Measurements from ENCODE around the gene PIWIL1. TPM values are rescaled to one million over a fixed set of nuclear protein-coding genes. Genes with fewer than 3 reads are reported as not detected.

PIWIL1 gene
- total RNA-seq, 1 experiment from 2014 or later = not detected

- no peaks in the 10 kb centered on the region for H3K36me3 ChIP-seq (replicated peaks; ENCODE audit: control insufficient read depth, insufficient read depth, low read length)
- H3K27me3 ChIP-seq (ENCODE audit: control insufficient read depth, insufficient read depth, low read length) = no peaks in the 10 kb centered on the region
- no peak overlapping the region for H3K4me3 ChIP-seq (ENCODE audit: insufficient read depth, low read depth, low read length)
- no peak for DNase-seq
Observed at GRCh38 chr12:130419116-130419515, 81.4 kb downstream of the PIWIL1 start.

GRCh38 chr12:130420071-130420470, 82.4 kb downstream of the PIWIL1 start:
- no peak for DNase-seq
- no peaks in the 10 kb centered on the region for H3K36me3 ChIP-seq (replicated peaks; ENCODE audit: control insufficient read depth, insufficient read depth, low read length)
- H3K4me3 ChIP-seq (ENCODE audit: insufficient read depth, low read depth, low read length) = no peak overlapping the region
- H3K27me3 ChIP-seq (ENCODE audit: control insufficient read depth, insufficient read depth, low read length) = no peaks in the 10 kb centered on the region

GRCh38 chr12:130421896-130422295, 84.2 kb downstream of the PIWIL1 start:
- Histone ChIP-seq H3K36me3 (replicated peaks; ENCODE audit: control insufficient read depth, insufficient read depth, low read length) (no peaks in the 10 kb centered on the region), H3K27me3 (ENCODE audit: control insufficient read depth, insufficient read depth, low read length) (no peaks in the 10 kb centered on the region), H3K4me3 (ENCODE audit: insufficient read depth, low read depth, low read length) (no peak overlapping the region)
- no peak for DNase-seq

Other genes with a start within 250 kb of the PIWIL1 start
- 14.1 and 20.2 TPM in 2 replicates for gene FZD10, start 175.4 kb upstream of the PIWIL1 start, total RNA-seq (2014; rRNA removed; shearing (Covaris generic))

Measured in H7 (cell line).